HG03175 (cell line): Measurements from ENCODE around the gene GRK5.
"Not testable (repeated sequence)": the region's sequence is repeated elsewhere in the genome, so short reads cannot be mapped to it uniquely, and the experiment has no call there.

Experiments
- ATAC-seq: cut with Tn5 transposase; IDR thresholded peaks from one replicate; pipeline ENCODE4 v1.9.1; 2021; ENCODE audit warnings: mild to moderate bottlenecking, moderate library complexity; ENCODE audit not compliant: unreplicated experiment

GRK5 gene

GRCh38 chr10:119272736-119273135 lies 65.4 kb downstream of the GRK5 start:
- ATAC-seq: no peak

GRCh38 chr10:119273413-119273812 lies 66.0 kb downstream of the GRK5 start:
- no peak for ATAC-seq

GRCh38 chr10:119274519-119275045 lies 67.2 kb downstream of the GRK5 start:
- no peak for ATAC-seq

GRCh38 chr10:119275085-119275484 lies 67.7 kb downstream of the GRK5 start:
- ATAC-seq: no peak

- not testable (repeated sequence) for ATAC-seq
Observed at GRCh38 chr10:119276194-119276593, 68.8 kb downstream of the GRK5 start.

GRCh38 chr10:119278126-119278709 lies 70.8 kb downstream of the GRK5 start:
- ATAC-seq: no peak

GRCh38 chr10:119279441-119279840 lies 72.1 kb downstream of the GRK5 start:
- ATAC-seq: no peak

- no peak for ATAC-seq
Observed at GRCh38 chr10:119281581-119282071, 74.3 kb downstream of the GRK5 start.

GRCh38 chr10:119282446-119282845 lies 75.1 kb downstream of the GRK5 start:
- no peak for ATAC-seq

GRCh38 chr10:119283387-119283786 lies 76.0 kb downstream of the GRK5 start:
- ATAC-seq: no peak

- ATAC-seq: peak; percentile 59
Observed at GRCh38 chr10:119283818-119284217, 76.4 kb downstream of the GRK5 start.

- ATAC-seq: no peak
Observed at GRCh38 chr10:119284679-119285096, 77.3 kb downstream of the GRK5 start.

GRCh38 chr10:119285495-119286267 lies 78.3 kb downstream of the GRK5 start:
- ATAC-seq: no peak

GRCh38 chr10:119286516-119286915 lies 79.1 kb downstream of the GRK5 start:
- ATAC-seq: no peak

- ATAC-seq: no peak
Observed at GRCh38 chr10:119286983-119287633, 79.7 kb downstream of the GRK5 start.

- no peak for ATAC-seq
Observed at GRCh38 chr10:119288574-119289001, 81.2 kb downstream of the GRK5 start.

- ATAC-seq: no peak
Observed at GRCh38 chr10:119289227-119289920, 82.0 kb downstream of the GRK5 start.

- no peak for ATAC-seq
Observed at GRCh38 chr10:119290301-119291048, 83.1 kb downstream of the GRK5 start.

- ATAC-seq: no peak
Observed at GRCh38 chr10:119291223-119291900, 84.0 kb downstream of the GRK5 start.
